Dermis microvascular lymphatic vessel endothelial cell (primary cell): ENCODE results near the gene ZBTB42. TPM values are rescaled to one million over a fixed set of nuclear protein-coding genes. Genes with fewer than 3 reads are reported as not detected.

ENCODE experiments used
- DNase-seq, 2 donors: peaks; one replicate each; pipeline versions ENCODE4 v3.0.0 to v3.0.0-alpha.2; 2010; ENCODE audit warnings: low read depth in 2 of 2
- total RNA-seq: library from RNA; depleted of rRNA; stranded (reverse); fragments of >200 nt; gene quantifications from 2 replicates; pipeline ENCODE4 v1.2.1, GENCODE V29; 2014

The ZBTB42 gene
- total RNA-seq, 1 donor from 2014 or later, result 3.2 TPM

GRCh38 chr14:104794631-104794992 is 6.3 kb upstream of the ZBTB42 start:
- DNase-seq, result peak in 1 of 2 donors; percentile 42

DNA sequence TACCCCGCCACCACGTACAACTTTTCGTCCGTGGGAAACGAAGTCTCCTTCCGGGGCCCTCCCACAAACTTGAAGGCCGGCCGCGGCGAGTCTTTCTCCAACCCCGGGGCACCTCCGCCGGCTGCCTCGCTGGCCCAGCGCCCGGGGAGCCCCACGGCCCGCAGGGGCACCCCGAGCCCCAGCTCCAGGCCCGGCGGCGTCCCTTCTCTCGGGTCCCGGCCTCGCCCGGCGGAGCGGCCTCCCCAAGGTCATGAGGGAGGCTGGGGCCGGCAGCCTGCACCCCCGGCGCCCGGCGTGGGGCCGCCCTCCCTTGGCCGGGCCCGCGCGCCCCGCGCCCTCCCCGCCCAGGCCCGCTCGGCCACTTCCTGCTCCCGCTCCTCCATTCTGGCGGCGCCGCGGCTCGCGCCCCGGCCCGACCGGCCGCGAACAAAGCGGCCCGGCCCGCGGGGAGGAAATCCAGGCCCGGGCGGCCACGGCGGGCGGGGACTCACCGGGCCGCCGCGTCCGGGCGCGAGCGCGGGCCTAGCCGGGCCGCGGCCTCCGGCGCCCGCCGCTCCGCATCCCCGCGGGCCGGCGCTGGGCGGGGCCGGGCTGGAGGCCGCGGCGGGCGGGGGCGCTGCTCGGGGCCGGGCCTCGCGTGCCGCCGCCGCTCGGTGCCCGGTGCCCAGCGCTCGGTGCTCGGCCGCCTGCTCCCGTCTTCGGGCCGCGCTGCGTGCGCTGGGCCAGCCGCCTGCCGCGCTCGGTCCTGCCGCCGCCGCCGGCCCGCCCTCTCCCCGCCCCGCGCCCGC is 5.7 kb upstream of the ZBTB42 start, which contains the start of gene AKT1:
Gene AKT1, minus strand, starts transcription at position 756 of the 788 bp plus-strand sequence. CDS start 3,105 bp downstream, outside the sequence.
- DNase-seq, result peak in 1 of 2 donors; percentile 31

DNA sequence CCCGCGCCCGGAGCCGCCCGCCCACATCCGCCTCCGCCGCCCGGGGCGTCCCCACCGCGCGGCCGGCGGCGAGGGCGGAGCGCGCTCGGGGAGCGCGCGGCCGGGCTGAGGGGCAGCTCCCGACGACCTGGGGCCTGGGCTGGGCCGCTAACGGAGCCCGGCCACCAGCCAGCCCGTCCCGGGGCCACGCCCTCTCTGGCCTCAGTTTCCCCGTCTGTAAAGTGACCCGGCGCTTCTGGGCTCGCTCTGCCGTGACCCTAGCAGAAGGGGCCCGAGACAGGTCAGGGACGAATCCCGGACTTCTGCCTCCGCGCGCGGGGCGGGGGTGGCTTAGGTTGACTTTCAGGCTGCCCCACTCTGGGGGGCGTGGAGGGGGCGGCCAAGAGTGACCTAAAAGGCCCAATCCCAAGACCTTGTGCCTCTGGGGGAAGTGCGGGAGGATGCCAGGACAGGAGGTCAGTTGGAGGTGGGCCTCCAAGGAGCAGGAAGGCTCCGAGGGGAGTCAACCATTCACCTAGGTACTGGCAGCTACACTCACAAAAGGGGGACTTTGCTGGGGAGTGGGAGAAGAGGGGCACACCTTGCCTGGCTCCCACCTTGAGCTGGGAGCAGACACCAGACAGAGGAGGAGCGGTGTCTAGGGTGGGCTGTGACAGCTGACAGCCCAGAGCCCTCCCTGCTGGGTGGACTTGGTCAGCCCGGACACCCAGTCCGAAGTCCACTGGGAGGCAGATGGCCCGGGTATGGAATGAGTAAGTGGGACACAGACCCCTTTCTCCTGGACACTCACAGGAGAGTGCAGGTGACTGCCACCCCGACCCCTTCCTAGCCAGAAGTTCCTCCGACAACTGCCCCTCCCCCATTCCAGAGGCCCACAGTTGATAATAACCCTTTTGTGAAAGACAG is 4.9 kb upstream of the ZBTB42 start:
- peak in 1 of 2 donors; percentile 49 for DNase-seq

- DNase-seq, result no peak
Measured at GRCh38 chr14:104796687-104797081, 4.2 kb upstream of the ZBTB42 start.

- no peak for DNase-seq
Measured at GRCh38 chr14:104797115-104798044, 3.5 kb upstream of the ZBTB42 start.

DNA sequence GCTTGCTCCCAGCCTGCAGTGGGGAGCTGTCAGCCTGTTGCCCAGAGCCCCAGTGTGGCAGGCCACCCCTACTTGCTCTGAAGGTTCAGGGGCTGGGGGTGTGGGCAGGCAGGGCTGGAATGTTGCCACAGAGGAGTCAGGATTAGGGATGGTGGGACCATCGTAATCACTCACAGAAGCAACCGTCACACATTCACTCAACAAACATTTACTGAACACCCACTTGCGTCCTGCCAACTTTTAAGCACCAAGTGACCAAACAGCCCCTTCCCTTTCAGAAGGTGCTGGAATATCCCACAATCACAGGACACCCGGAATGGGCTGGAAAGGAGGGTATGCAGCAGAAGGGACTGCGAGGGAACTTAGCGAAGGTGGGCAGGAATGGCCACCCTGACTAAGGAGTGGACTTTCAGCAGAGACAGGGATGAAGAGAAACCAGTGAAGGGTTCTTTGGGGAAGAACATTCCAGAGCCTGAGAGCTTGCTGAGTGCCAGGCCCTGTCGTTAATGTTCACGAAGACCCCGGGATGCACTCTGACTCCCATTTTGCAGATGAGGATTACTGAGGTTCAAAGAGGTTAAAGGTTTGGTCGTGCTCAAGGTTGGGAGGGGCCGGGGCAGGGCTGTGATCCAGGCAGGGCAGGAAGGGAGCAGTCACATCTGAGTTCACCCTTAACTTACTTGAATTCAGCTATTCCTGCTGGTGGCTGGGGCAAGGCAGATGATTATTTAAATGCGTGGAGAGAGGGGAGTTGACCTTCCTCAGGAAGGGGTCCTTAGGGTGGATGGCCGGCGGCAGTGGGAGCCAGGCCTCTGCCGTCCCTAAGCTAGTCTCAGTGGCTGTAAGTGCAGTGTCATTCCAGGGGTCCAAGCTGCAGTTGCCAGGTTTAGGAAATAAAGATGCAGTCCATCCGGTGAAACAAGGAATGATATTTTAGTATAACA is 2.3 kb upstream of the ZBTB42 start:
- DNase-seq, result no peak

DNA sequence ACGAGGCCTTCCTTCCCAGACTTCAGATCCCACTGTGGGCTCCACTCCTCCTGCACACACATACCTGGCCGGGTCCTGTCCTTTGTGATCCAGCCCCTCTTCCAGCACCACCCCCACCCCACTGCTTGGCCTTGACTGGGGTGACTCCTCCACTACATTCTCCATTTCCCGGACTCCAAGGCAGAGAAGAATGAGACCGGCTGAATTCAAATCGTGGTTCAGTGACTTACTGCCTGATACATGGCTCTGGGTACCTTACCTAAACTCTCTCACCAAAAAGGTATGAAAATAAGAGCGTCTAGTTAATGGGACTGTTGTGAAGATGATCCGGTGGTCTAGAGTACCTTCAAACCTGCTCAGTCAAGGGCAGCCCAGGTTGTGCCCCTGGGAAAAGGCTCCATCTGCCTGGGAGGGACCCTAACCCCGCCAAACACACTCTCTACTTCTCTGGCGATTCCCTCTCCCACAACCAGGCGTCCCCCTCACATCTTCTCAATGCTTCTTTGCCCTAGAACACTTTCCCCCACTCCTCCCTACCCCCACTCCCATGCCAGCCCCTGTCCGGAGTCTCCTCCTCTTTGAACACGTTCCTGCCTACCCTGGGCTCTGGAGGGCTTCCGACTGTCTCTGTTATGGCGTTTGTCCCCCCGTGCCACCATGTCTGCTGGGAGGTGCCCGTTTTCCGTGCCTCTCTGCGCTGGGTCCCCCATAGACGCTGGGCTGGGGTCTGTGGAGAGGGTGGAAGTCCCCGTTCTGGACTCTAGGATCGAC is 1.5 kb upstream of the ZBTB42 start:
- peak in 1 of 2 donors; percentile 27 for DNase-seq

GRCh38 chr14:104800015-104800770 is 708 bp upstream of the ZBTB42 start:
- DNase-seq, result peak in 1 of 2 donors; percentile 82

- DNase-seq, result no peak
Measured at GRCh38 chr14:104801520-104802393, 856 bp downstream of the ZBTB42 start.

DNA sequence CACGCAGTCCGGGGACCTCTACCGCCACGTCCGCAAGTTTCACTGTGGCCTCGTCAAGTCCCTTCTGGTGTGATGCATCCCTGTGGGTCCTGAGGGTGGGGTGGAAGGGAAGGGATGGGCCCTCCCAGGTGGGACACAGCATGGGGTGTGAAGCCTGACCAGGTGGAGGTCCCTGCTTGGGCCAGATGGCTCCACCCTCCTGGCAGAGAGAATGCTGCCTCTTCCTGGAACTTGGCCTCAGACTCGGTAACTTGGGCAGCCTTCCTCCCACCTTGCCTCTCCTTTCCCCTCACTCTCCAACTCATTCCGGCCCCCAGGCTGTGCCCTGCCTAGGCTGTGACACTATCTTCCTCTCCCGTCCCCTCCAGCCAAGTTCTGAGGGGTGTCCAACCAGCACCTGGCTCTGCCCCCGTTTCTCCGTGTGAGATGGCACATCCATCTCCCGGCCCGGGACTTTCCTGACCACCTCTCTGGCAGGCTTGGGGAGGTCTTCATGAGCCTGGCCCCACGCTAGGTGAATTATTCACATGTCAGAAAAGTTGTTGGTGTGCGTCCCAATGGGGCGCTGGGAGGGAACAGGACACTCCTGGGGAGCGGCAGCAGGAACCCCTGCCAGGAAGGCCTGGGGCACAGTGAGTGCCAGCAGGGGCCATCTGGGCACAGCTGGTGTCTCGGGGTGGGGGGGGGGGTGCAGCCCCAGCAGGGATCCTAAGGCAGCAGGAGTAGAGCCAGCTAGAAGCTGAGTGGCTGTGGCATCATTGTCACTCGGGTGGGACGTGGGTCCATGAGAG is 1.7 kb downstream of the ZBTB42 start:
- DNase-seq, result no peak

- DNase-seq, result no peak
Measured at GRCh38 chr14:104803280-104803911, 2.5 kb downstream of the ZBTB42 start.

- DNase-seq, result no peak
Measured at GRCh38 chr14:104803912-104804410, 3.1 kb downstream of the ZBTB42 start.

DNA sequence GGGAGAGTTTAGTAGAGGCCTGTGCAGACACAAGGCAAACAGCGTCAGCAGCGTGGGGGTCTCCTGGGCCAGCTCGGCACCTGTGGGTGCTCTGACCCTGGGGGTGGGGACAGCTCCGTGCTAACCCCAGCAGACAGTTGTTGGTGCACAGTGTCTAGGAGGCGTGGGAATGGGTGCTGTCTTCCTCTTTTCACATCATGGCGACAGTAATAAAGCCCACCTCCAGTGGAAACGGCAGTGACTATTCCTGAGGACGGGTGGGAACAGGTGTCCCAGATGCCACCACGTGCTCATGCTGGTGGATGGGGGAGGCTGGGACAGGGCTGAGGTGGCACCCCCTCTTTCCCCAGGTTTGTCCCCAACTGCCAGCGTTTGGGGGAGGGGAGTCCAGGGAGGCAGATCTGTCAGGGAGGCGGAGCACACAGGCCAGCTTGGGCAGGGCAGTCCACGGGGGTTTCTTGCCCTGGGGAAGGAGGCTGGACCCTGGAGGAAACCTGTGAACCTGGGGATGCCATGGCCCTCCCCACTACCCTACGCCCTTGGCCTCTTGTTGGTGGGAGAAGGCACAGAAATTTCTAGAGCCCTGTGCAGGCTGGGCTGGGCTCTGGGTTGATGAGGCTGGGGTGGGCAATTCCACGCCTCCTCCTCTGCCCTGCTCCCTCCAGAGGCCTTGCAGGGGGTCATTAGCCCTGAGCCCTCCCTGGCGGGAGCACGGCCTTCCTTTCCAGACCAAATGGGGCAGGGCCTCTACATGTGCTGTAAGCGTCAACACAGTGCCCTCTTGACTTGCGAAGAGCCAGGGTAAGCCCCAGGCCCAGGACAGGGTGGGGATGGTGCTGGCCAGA is 3.8 kb downstream of the ZBTB42 start:
- DNase-seq, result no peak

GRCh38 chr14:104805326-104805678 is 4.4 kb downstream of the ZBTB42 start:
- DNase-seq, result no peak

- no peak for DNase-seq
Measured at GRCh38 chr14:104805941-104806624, 5.2 kb downstream of the ZBTB42 start.
